ENCODE data around the gene PITRM1. TPM values are rescaled to one million over a fixed set of nuclear protein-coding genes. Genes with fewer than 3 reads are reported as not detected.

PITRM1 gene
- total RNA-seq, 1 experiment from 2014 or later: 40.7 TPM

- H3K4me3 Mint-ChIP-seq: no peak overlapping the region
- no peaks in the 10 kb centered on the region for H3K4me1 Mint-ChIP-seq
- TF ChIP-seq CBFB (CRISPR knock-in tag; IDR thresholded peaks at IDR 0.05; ENCODE audit: low read depth) (no peak), JUN (CRISPR knock-in tag; IDR thresholded peaks at IDR 0.05) (no peak), RELA (CRISPR knock-in tag; IDR thresholded peaks at IDR 0.05; ENCODE audit: borderline replicate concordance) (no peak), ZNF425 (CRISPR knock-in tag; conservative IDR thresholded peaks at IDR 0.05) (no peak), MAX (CRISPR knock-in tag; IDR thresholded peaks at IDR 0.05) (no peak), ZNF423 (CRISPR knock-in tag; IDR thresholded peaks at IDR 0.05) (no peak), KAT7 (CRISPR knock-in tag; IDR thresholded peaks at IDR 0.05; ENCODE audit: borderline replicate concordance) (no peak), IRF1 (CRISPR knock-in tag; IDR thresholded peaks at IDR 0.05) (no peak), ESRRA (CRISPR knock-in tag; IDR thresholded peaks at IDR 0.05; ENCODE audit: borderline replicate concordance) (no peak), IRF2 (CRISPR knock-in tag; IDR thresholded peaks at IDR 0.05; ENCODE audit: borderline replicate concordance, low read depth) (no peak), RORB (CRISPR knock-in tag; IDR thresholded peaks at IDR 0.05) (no peak), ELF4 (CRISPR knock-in tag; IDR thresholded peaks at IDR 0.05; ENCODE audit: low read depth) (no peak), FOXK1 (CRISPR knock-in tag; IDR thresholded peaks at IDR 0.05) (no peak), ZNF416 (CRISPR knock-in tag; IDR thresholded peaks at IDR 0.05) (no peak)
- TF ChIP-seq, protein P1, sequence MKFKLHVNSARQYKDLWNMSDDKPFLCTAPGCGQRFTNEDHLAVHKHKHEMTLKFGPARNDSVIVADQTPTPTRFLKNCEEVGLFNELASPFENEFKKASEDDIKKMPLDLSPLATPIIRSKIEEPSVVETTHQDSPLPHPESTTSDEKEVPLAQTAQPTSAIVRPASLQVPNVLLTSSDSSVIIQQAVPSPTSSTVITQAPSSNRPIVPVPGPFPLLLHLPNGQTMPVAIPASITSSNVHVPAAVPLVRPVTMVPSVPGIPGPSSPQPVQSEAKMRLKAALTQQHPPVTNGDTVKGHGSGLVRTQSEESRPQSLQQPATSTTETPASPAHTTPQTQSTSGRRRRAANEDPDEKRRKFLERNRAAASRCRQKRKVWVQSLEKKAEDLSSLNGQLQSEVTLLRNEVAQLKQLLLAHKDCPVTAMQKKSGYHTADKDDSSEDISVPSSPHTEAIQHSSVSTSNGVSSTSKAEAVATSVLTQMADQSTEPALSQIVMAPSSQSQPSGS (CRISPR knock-in tag; IDR thresholded peaks at IDR 0.05; ENCODE audit: borderline replicate concordance, low read depth): no peak
- TF ChIP-seq, protein P2, sequence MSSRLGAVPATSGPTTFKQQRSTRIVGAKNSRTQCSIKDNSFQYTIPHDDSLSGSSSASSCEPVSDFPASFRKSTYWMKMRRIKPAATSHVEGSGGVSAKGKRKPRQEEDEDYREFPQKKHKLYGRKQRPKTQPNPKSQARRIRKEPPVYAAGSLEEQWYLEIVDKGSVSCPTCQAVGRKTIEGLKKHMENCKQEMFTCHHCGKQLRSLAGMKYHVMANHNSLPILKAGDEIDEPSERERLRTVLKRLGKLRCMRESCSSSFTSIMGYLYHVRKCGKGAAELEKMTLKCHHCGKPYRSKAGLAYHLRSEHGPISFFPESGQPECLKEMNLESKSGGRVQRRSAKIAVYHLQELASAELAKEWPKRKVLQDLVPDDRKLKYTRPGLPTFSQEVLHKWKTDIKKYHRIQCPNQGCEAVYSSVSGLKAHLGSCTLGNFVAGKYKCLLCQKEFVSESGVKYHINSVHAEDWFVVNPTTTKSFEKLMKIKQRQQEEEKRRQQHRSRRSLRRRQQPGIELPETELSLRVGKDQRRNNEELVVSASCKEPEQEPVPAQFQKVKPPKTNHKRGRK (CRISPR knock-in tag; IDR thresholded peaks at IDR 0.05; ENCODE audit: borderline replicate concordance): no peak
- TF ChIP-seq, protein P3, sequence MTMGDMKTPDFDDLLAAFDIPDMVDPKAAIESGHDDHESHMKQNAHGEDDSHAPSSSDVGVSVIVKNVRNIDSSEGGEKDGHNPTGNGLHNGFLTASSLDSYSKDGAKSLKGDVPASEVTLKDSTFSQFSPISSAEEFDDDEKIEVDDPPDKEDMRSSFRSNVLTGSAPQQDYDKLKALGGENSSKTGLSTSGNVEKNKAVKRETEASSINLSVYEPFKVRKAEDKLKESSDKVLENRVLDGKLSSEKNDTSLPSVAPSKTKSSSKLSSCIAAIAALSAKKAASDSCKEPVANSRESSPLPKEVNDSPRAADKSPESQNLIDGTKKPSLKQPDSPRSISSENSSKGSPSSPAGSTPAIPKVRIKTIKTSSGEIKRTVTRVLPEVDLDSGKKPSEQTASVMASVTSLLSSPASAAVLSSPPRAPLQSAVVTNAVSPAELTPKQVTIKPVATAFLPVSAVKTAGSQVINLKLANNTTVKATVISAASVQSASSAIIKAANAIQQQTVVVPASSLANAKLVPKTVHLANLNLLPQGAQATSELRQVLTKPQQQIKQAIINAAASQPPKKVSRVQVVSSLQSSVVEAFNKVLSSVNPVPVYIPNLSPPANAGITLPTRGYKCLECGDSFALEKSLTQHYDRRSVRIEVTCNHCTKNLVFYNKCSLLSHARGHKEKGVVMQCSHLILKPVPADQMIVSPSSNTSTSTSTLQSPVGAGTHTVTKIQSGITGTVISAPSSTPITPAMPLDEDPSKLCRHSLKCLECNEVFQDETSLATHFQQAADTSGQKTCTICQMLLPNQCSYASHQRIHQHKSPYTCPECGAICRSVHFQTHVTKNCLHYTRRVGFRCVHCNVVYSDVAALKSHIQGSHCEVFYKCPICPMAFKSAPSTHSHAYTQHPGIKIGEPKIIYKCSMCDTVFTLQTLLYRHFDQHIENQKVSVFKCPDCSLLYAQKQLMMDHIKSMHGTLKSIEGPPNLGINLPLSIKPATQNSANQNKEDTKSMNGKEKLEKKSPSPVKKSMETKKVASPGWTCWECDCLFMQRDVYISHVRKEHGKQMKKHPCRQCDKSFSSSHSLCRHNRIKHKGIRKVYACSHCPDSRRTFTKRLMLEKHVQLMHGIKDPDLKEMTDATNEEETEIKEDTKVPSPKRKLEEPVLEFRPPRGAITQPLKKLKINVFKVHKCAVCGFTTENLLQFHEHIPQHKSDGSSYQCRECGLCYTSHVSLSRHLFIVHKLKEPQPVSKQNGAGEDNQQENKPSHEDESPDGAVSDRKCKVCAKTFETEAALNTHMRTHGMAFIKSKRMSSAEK (CRISPR knock-in tag; IDR thresholded peaks at IDR 0.05; ENCODE audit: borderline replicate concordance): no peak
- TF ChIP-seq, protein P4, sequence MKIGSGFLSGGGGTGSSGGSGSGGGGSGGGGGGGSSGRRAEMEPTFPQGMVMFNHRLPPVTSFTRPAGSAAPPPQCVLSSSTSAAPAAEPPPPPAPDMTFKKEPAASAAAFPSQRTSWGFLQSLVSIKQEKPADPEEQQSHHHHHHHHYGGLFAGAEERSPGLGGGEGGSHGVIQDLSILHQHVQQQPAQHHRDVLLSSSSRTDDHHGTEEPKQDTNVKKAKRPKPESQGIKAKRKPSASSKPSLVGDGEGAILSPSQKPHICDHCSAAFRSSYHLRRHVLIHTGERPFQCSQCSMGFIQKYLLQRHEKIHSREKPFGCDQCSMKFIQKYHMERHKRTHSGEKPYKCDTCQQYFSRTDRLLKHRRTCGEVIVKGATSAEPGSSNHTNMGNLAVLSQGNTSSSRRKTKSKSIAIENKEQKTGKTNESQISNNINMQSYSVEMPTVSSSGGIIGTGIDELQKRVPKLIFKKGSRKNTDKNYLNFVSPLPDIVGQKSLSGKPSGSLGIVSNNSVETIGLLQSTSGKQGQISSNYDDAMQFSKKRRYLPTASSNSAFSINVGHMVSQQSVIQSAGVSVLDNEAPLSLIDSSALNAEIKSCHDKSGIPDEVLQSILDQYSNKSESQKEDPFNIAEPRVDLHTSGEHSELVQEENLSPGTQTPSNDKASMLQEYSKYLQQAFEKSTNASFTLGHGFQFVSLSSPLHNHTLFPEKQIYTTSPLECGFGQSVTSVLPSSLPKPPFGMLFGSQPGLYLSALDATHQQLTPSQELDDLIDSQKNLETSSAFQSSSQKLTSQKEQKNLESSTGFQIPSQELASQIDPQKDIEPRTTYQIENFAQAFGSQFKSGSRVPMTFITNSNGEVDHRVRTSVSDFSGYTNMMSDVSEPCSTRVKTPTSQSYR (CRISPR knock-in tag; IDR thresholded peaks at IDR 0.05): no peak
- TF ChIP-seq, protein P5, sequence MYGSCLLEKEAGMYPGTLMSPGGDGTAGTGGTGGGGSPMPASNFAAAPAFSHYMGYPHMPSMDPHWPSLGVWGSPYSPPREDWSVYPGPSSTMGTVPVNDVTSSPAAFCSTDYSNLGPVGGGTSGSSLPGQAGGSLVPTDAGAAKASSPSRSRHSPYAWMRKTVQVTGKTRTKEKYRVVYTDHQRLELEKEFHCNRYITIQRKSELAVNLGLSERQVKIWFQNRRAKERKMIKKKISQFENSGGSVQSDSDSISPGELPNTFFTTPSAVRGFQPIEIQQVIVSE (CRISPR knock-in tag; IDR thresholded peaks at IDR 0.05; ENCODE audit: borderline replicate concordance): no peak
- DNase-seq (ENCODE audit: low spot score): no peak
- no peaks in the 10 kb centered on the region for H3K27me3 Mint-ChIP-seq (ENCODE audit: low read depth)
- H3K9me3 Mint-ChIP-seq: no peaks in the 10 kb centered on the region
- ATAC-seq: no peak
- POLR2A ChIA-PET: no interaction called here
- no peak overlapping the region for H3K27ac Mint-ChIP-seq
- peaks cover 61% of the 10 kb centered on the region for H3K36me3 Mint-ChIP-seq
- CTCF ChIA-PET: no interaction called here
Observed at GRCh38 chr10:3154666-3155065, 17.9 kb downstream of the PITRM1 start.
